NK-92 treated with Interleukin-12 subunit alpha and Interleukin-12 subunit beta, amount 100 ng/mL, for 24 hours (cell line): ENCODE data around the gene DCHS2.

Experiments used
- DNase-seq: peaks from one replicate; lab custom pipeline; 2025; lab: John Stamatoyannopoulos, UW

DCHS2 gene

DNA sequence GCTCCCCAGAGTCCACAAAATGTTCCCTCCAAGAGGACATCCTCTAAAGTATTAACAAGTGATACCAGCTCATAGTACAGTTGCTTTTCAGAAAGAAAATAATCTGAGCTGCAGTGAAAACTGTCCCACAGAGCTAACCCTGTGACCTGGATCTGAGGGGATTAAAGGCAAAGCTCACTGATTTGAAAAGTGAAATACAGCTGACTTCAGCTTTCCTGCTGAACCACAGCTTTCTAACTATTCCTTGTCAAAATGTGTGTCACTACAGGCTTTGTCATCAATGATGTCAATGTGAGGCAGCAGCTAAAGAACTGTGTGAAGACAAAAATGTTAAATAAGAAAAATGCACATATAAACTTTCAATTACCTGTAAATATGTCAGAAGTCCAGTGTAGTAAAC lies 36.9 kb downstream of the DCHS2 start:
- no peak for DNase-seq

DNA sequence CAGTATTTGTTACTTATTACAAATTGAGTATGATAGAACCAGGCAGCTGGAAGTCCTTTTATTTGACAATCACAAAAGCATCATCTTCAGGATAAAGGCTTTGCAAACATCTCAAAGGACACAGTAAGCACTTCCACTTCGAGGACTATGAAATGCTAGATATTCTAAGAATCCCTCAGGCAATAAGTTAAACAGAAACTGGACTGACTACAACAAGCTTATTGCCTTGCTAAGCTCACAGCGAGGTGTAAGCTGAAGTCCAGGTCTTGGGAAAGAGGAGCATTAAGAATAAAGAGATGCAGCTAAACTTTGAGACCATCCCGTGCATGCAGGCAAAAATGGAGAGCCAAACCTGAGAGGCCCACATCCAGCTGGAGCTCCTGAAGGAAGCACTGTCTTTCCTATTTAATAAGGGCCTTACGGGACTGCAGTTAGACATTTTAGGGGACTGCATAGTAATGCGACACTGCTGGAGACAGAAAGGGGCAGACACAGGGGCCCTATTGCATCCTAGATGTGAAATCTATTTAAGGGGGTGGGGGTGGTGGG lies 38.7 kb downstream of the DCHS2 start:
- no peak for DNase-seq

DNA sequence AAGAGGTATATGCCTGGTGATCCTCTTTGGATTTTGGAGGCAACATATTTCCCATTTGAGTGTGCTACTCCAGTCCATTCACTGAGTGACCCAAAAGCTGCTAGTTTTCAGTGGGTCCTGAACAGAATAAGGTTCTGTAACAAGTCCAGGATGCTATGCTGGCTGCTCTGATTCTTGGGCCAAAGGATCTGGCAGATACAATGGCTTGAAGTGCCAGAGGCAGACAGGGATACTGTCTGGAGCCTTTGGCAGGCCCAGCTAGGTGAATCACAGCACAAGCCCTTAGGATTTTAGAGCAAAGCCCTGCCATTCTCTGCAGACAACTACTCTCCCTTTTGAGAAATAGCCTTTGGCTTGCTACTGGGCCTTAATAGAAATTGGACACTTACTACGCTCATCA lies 40.6 kb downstream of the DCHS2 start:
- DNase-seq = no peak

DNA sequence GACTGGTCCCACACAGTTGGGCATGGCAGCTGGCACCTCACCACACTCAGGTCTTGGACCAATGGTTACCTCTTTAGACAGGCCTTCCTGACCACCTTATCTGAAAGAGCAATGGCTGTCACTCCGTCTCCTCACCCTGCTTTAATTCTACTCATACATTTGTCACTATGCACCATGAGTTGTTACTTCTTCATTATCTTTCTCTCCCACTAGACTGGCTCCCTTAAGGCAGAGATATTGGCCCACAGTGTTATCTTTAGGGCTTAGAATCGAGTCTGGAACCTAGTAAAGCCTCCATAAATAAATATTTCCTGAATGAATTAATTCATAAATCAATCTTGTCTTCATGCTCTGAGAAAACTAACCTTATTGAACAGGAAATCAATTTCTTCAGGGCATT lies 46.6 kb downstream of the DCHS2 start:
- no peak for DNase-seq

DNA sequence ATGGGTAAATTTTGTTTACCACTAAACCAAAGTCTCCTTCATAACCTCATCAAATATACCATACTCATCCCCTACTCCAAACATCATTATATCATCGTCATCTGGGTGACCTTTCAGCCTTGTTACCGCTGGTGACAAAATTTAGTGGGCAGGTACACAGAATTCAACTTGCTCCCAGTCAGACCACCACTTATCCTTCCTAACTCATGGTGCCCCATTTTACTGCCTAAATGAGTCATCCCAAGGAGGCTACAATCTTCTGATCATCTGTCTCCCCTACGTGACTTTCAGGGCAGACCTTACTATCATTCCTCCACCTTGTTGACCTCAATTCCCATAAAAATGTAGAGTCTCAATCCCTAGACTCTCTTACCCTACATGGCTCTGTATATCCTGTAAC lies 49.6 kb downstream of the DCHS2 start:
- DNase-seq = no peak

DNA sequence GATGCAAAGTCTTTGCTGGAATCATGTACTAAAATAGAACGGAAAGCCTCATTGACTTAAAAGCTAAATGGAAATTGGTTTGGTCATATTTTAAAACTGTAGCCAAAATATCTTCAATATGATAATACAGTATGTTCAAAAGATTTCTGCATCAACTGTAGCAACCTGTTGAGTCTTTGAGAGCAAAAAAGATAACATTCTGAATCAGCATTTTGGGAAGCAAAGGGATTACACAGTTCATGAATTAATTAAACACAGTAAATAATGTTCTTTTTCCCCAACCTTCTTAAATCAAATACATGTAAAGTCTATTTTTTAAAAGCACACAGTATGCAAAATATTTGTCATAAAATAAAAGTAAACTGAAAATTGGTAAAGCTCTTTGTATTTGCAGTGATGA lies 50.5 kb downstream of the DCHS2 start:
- DNase-seq = no peak

DNA sequence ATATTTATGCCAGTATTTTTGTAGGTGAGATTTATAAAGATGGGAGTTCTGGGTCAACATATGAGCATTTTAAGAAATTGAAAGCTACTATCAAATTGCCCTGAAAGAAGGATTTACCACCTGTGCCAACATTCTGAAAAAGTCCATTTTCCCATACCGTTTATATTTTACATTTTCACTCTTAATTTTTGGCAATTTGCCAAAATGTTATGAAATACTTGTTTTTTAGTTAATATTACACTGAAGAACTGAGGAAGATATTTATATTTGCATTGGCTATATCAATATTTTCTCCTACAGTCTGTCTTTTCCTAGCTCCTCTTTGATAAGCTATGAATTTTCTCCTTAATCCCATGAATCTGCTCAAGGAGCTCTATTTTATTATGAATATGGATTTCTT lies 52.4 kb downstream of the DCHS2 start:
- DNase-seq = no peak

DNA sequence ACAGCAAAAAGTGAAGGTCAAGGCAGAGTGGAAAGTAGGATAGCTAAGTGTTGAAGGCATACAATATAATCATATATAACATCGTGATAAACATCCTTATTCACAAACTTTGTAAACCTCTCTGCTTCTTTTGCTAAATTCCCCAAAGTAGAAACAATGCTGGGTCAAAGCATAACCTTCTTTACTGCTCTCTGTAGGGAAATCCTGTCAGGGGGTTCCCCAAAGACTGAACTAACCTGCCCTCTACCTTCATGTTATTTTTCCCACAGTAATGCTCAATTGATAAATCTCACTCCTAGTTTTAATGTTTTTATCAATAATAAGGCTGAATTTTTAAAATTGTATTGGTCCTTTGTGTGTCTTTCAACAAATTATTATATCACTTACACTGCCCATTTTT lies 55.7 kb downstream of the DCHS2 start:
- no peak for DNase-seq

DNA sequence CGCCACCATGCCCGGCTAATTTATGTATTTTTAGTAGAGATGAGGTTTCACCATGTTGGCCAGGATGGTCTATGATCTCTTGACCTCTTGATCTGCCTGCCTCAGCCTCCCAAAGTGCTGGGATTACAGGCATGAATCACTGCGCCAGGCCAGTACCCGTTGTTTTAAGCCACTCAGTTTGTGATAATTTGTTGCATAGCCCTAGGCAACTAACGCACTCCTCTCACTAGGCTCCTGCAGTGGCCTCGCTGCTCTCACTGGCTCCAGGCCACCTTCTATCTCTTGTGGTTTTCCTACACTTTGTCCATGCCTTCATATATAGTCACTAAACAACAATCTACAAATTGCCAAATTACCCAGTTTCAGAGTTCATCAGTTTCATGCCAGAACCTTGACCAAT lies 58.1 kb downstream of the DCHS2 start:
- no peak for DNase-seq

DNA sequence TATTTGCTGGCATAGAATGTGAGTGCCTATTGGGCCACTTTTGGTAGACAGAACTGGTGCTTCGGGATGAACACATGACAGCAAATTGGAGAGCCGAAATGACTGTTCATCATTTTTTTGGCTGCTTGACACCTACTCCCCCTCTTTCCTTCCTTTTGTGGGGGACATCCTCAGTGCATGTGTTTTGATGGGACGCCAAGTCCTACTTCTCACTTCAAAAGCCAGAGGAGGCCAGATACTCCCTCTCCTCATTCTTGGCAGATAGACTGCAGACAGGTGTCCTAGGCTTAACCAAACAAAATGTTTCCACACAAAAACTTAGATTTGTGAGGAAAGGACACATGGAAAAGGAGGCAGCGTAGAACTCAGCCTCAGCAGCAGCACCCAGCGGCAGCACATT lies 62.4 kb downstream of the DCHS2 start:
- DNase-seq = no peak

DNA sequence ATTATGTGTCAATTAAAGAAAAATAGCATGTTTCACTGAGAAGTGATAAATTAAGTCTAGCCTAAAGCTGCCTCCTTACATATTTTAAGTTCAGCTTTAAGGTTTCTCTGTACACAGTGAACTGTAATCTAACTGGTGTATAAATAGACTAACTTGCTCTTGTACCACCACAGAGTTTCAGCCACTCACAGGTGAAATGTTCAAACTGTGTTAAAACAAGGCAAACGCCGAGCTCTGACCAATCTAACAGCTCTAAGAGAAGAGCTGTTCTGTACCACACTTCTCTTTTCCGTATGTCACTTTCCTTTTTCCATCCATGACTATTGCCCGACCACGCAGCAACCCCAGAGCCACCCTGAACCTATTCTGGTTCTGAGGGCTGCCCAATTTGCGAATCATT lies 64.5 kb downstream of the DCHS2 start:
- DNase-seq = no peak

DNA sequence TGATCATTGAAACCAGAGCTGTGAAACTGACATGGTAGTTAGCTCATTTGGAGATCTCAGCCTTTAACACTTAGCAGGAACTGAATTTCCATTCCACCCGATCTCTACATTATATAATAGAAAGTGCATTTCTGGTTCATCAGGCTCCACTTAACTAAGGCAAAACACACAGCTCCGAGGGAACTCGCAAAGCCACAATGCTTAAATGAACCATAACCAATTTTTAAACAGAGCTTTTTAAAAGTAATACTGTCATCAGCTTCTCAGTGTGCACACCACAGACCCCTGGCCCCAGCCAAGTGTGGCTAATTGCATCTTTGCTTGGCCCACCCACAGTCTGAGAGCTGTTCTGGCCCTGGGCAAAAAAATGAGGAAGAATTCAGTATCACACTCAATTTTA lies 66.1 kb downstream of the DCHS2 start:
- DNase-seq = no peak

DNA sequence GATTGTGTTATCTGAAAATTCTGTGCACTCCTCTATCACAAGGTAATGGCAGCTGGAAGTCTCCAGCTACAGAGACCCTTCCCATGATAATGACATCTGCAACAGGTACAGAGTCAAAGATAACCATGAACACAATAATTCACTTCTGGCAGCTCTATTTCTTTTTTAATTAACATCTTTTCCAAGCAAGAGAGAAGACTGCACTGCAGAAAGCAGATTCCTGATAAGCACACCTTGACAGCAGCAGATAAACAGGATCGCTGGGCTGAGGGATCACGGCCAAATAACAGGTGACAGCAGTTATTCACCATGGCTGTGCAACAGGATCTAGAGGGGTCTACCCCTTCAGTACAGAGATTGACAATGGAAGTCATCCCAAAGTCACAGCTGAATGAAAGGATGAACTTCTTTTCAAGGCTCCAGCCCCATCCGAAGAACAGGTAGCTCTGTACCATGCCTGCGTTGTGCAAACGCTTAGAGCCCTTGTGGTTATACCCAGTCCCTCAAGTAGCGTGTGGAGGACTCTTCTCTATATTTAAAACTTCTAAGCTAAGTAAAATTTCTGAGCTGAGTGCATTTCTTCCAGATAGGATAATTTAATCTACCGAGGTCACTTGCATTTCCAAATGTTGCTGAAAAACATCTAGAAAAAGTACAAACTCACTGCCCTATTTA lies 66.7 kb downstream of the DCHS2 start:
- no peak for DNase-seq

DNA sequence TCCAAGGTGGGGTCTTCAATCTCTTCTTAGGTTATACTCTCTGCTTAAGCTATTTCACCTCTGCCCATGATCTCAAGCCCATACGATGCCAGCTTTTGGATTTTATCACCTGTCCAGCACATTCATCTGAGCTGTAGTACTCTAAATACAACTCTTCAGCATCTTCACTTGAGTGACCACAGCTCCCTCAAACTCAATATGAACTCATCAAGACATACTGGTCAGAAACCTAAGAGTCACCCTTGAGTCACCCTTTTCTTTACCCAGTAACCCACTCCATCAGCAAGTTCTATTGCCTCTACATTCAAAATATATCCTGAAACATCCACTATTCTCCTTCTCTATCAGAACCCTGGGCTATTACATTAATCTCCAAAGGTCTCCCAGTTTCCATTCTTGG lies 69.4 kb downstream of the DCHS2 start:
- no peak for DNase-seq

DNA sequence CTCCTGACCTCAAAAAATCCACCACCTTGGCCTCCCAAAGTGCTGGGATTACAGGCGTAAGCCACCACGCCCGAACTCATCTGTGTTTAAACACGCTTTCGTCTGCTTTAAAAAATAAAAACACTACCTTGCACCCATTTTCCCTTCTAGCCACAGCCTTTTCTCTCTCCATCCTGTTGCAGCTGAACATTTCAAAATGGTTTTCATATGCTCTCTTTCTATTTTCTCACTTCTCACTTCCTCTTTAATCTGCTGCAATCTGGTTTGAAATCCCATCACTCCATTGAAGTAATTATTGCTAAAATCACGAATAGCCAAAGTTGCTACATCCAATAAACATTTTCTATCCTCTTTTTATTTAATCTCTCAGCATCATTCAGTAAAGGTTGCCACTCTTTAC lies 70.0 kb downstream of the DCHS2 start:
- DNase-seq = no peak

DNA sequence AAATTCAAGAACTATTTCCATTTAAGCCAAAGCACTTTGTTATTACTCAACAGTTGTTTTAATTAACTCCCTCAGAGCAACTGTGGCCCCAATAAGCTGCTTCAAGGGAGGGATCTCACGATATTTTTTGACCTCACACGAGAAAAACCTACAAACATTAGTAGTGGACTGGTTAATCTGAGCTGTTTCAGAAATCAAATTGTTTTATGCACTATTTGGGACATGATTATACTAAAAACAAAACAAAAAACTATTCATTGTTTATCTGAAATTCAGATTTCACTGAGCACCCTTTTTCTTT lies 74.3 kb downstream of the DCHS2 start:
- no peak for DNase-seq

DNA sequence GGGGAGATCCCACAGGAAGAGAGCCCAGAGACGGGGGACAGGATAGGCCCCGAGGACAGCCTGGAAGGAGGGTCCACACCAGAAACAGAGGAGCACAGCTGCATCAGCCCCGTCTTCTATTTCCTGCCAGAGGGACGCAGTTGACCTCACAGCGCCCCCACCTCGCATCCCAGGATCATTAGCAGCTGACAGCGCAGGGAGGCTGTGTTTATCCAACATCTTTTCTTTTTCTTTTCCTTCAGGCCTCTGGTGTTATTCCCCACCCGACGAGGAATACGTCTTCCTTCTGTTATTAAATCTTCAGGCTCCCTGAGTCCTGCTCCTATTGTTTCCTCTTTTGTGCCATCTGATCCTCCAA lies 75.4 kb downstream of the DCHS2 start:
- no peak for DNase-seq

DNA sequence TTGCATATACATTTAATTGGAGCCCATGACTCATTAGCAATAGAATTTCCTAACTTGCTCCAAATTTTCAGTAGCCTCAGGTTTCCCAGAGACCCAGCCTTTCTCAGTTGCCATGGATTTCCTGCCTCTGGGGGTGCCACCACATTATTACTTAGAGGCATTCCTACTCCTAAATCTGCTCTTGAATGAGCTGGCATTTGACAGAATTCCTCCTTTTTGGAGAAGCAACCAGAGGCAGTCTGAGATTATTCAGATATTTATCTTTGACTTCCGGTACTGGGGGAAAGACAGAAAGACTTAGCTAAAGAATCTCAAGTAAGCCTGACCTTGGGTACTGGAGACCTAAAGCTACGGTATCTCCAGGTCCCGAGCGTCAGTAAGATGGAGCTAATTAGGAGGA lies 76.3 kb downstream of the DCHS2 start:
- DNase-seq = no peak

DNA sequence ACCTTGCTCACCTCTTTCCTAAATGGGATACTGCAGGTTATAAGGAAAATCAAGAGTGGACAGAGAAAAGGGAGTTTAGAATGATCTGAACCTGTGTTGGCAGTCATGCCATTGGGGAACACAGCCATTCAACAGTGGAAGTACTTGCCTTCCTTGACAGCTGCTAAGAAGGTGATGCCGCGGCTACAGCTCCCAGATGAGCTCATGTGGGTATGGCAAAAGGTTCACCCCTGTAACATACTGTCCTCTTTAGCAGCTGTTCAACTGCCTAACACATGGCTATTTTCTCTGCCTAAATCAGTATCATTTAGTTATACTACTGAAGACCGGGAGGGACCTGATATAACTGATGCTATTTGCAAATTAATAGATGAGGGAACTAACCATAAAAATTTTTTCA lies 76.8 kb downstream of the DCHS2 start:
- no peak for DNase-seq

DNA sequence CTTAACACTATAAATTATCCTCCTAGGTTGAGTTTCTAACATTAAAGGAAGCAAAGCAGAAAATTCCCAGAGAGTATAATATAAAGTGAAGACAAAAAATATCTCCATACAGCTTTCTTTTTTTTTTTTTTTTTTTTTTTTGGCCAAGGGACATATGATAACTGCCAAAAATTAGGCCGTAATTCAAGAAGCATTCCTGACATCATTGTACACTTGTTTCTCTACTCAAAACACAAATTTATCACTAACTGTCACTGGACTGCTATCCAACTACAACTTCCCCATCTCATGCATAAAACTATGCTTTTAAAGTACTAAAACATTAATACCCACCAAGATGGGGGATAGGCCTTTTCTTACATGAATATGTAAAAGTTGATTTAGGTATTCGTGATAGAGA lies 77.2 kb downstream of the DCHS2 start:
- no peak for DNase-seq

DNA sequence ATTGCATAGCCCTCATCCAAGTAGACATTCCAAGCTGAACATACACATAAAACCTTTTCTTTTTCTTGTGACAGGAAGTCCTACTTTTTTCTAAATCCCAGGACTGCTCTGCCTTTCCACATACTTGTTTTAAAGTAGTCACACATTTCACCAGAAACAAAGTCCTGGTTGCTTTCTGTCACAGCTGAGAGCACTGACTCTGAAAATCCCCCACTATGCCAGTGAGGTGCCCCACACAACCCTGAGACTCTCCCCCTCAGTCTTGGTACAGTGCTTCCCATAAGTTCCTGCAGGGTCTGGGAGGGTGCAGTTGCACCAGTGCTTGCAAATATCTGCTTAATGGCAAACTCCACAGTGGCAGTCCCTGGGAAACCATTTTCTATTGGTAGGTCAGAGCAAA lies 84.2 kb downstream of the DCHS2 start:
- no peak for DNase-seq

DNA sequence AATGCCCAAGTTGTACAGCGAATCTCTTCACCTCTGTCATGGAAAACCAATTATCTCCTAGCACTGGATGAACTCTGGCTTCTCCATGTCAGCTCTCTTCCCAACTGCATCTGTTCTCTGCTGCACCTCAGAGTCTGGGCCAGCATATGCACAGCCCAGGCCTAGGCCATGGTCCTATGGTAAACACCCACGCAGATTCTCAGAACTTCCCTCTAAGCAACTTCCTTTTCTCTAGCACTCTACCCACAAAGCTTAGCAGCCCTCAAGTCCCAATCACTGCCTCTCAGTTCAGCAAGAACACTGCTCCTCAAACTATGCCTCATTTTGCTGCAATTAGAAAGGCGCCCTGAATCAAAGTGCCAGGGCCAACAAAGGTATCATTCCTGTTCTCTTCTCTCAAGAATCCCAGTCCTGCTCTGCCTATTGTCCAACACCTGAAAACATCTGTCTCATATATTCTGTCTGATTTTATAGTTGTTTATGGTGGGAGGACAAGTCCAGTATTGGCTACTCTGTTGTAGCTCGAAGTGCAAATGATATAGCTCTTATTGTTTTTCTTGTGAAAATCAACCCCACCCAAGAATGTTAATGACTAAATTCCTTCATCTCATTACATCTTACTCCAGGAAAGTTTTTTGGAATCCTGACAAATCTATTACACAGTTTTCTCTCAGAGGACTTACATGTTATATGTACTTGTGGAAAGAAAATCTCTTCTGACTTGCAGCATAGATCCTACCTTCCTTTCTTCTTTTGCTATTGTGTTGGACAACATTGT lies 85.4 kb downstream of the DCHS2 start:
- DNase-seq = no peak

DNA sequence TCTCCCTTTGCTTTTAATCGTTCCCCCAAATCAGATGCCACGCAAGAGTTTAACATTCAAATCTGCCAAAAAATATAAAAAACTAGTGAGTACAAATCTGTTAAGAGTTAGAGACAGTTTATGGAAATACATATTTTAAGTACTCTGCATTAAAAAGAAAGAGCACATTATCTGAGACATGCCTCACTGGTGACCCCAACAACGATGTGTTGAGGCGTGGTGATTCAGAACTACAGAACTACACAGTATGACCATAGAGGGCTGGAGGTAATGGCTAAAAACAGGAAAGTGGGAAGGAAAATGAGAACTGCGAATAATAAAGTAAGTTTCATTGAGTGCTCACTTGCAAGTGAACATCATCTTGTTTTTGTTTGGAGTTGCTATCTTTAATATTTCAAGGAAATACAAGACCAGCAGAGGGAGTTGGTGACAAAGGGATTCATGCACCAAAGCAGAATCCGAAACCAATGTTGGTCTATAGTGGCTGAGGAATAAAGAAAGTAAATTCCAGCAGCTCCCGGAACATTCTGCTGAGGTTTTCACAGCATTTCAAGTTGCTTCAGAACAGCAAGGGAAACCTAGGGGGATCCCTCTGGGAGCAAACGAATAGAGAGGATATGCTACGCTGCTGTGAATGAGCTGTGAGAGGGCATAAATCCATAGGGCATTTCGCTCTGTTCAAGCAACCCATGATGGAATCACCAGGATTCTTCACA lies 92.2 kb downstream of the DCHS2 start:
- no peak for DNase-seq
